ENCODE measurements around the gene KNDC1.

- TF ChIP-seq CTCF (IDR thresholded peaks at IDR 0.05) (no peak), POLR2A (IDR thresholded peaks at IDR 0.05) (no peak)
These were observed 49.6 kb downstream of the KNDC1 start for GRCh38 chr10:133209641-133210040.
